CD14-positive monocyte (primary cell): ENCODE measurements around the gene CD36. TPM values are rescaled to one million over a fixed set of nuclear protein-coding genes. Genes with fewer than 3 reads are reported as not detected.

ENCODE experiments used
- DNase-seq, 3 donors: peaks; one replicate each; pipeline ENCODE4 v3.0.0-alpha.2; 2011 to 2022
- H2AFZ ChIP-seq: 2 replicates; pipeline ENCODE4 v1.6.0; 2012; ENCODE audit warnings: mild to moderate bottlenecking, low read depth, low read length, inconsistent platforms; ENCODE audit not compliant: insufficient read depth, poor library complexity, severe bottlenecking
- H3K27ac ChIP-seq, 2 donors: 1 replicate in 1 of 2; 2 replicates in 1 of 2; pipeline ENCODE4 v1.5.1; 2012 to 2013; ENCODE audit warnings: low read length in 2 of 2, control low read depth in 1 of 2, inconsistent platforms in 1 of 2, low read depth in 1 of 2, mild to moderate bottlenecking in 1 of 2
- H3K27me3 ChIP-seq, 2 donors: one replicate each; pipeline versions ENCODE4 v1.6.0 to v1.6.1; 2011 to 2013; ENCODE audit warnings: low read length in 2 of 2; ENCODE audit not compliant: control insufficient read depth in 2 of 2, insufficient read depth in 2 of 2
- H3K36me3 ChIP-seq, 2 donors: replicated peaks in 1 of 2; 1 replicate in 1 of 2; 2 replicates in 1 of 2; pipeline versions ENCODE4 v1.5.1 to v1.6.1; 2012 to 2013; ENCODE audit warnings: low read length in 2 of 2, control low read depth in 1 of 2, inconsistent platforms in 1 of 2, mild to moderate bottlenecking in 1 of 2; ENCODE audit not compliant: insufficient read depth in 2 of 2, control insufficient read depth in 1 of 2
- H3K4me1 ChIP-seq, 2 donors: 1 replicate in 1 of 2; 2 replicates in 1 of 2; pipeline versions ENCODE4 v1.5.1 to v1.6.1; 2012 to 2013; ENCODE audit warnings: low read length in 2 of 2, control low read depth in 1 of 2, inconsistent platforms in 1 of 2, mild to moderate bottlenecking in 1 of 2, moderate library complexity in 1 of 2; ENCODE audit not compliant: insufficient read depth in 2 of 2, control insufficient read depth in 1 of 2
- H3K4me2 ChIP-seq: replicated peaks from 2 replicates; pipeline ENCODE3; 2012; ENCODE audit warnings: low read length, moderate library complexity, mild to moderate bottlenecking; ENCODE audit not compliant: poor library complexity, severe bottlenecking; ENCODE audit errors: extremely low read depth
- H3K4me3 ChIP-seq, 3 experiments: fragments of 200-600 bp in 1 of 3; sonication (generic) in 1 of 3; replicated peaks in 1 of 3; 1 replicate in 2 of 3; 2 replicates in 1 of 3; pipeline ENCODE4 v1.5.1; 2011 to 2013; ENCODE audit warnings: low read length in 3 of 3, mild to moderate bottlenecking in 3 of 3, control low read depth in 2 of 3, low read depth in 2 of 3, inconsistent platforms in 1 of 3, moderate library complexity in 1 of 3
- H3K79me2 ChIP-seq: 2 replicates; pipeline ENCODE4 v1.6.0; 2012; ENCODE audit warnings: mild to moderate bottlenecking, control low read depth, inconsistent platforms, low read length, moderate library complexity; ENCODE audit not compliant: insufficient read depth
- H3K9ac ChIP-seq: 2 replicates; pipeline ENCODE4 v1.6.0; 2017; ENCODE audit warnings: low read length, mild to moderate bottlenecking; ENCODE audit not compliant: insufficient read depth, poor library complexity, severe bottlenecking
- H3K9me3 ChIP-seq, 2 donors: replicated peaks in 1 of 2; 1 replicate in 1 of 2; 2 replicates in 1 of 2; pipeline versions ENCODE4 v1.5.1 to v1.6.1; 2012 to 2013; ENCODE audit warnings: low read length in 2 of 2, control low read depth in 1 of 2; ENCODE audit not compliant: control insufficient read depth in 1 of 2, insufficient read depth in 1 of 2
- H4K20me1 ChIP-seq: 2 replicates; pipeline ENCODE4 v1.6.0; 2012; ENCODE audit warnings: mild to moderate bottlenecking, low read length, control low read depth, moderate library complexity; ENCODE audit not compliant: insufficient read depth
- H3K27ac Mint-ChIP-seq, 7 donors: one replicate each; pipeline ENCODE4 v1.8.0; 2020; ENCODE audit warnings: mild to moderate bottlenecking in 7 of 7, mixed read lengths in 7 of 7, moderate library complexity in 6 of 7, inconsistent platforms in 2 of 7
- H3K27me3 Mint-ChIP-seq, 3 donors: one replicate each; pipeline ENCODE4 v1.8.0; 2021 to 2022; ENCODE audit warnings: low read depth in 3 of 3, mild to moderate bottlenecking in 3 of 3, mixed read lengths in 3 of 3, moderate library complexity in 3 of 3, inconsistent platforms in 1 of 3
- H3K36me3 Mint-ChIP-seq, 2 donors: one replicate each; pipeline ENCODE4 v1.8.0; 2020; ENCODE audit warnings: mixed read lengths in 2 of 2, inconsistent platforms in 1 of 2, mild to moderate bottlenecking in 1 of 2
- H3K4me1 Mint-ChIP-seq: one replicate; pipeline ENCODE4 v1.8.0; 2020; ENCODE audit warnings: mild to moderate bottlenecking, mixed read lengths
- H3K4me3 Mint-ChIP-seq, 2 donors: one replicate each; pipeline ENCODE4 v1.8.0; 2020; ENCODE audit warnings: mild to moderate bottlenecking in 2 of 2, mixed read lengths in 2 of 2, moderate library complexity in 1 of 2
- H3K9me3 Mint-ChIP-seq, 7 donors: one replicate each; pipeline ENCODE4 v1.8.0; 2020 to 2022; ENCODE audit warnings: mixed read lengths in 7 of 7, mild to moderate bottlenecking in 6 of 7, moderate library complexity in 6 of 7, inconsistent platforms in 2 of 7
- WGBS: methylation state at CpG from one replicate; pipeline ENCODE4 v1.1.5; 2013; ENCODE audit warnings: missing lambda C conversion rate; ENCODE audit not compliant: insufficient coverage; 5-methylcytosine and 5-hydroxymethylcytosine counted together
- intact Hi-C, 2 donors: fragments of 100-400 bp; cut with micrococcal nuclease; formaldehyde crosslinking; loops; one replicate each; pipeline versions ENCODE4 v1.15.0 to v1.15.1; 2023
- polyA plus RNA-seq, 3 donors: library from polyadenylated mRNA; depleted of rRNA in 1 of 3; unstranded in 2 of 3; stranded (reverse) in 1 of 3; fragments of 300-500 nt in 2 of 3; fragments of >200 nt in 1 of 3; fragmentation: Illumina TruSeq in 2 of 3; gene quantifications; 1 replicate in 2 of 3; 2 replicates in 1 of 3; pipeline ENCODE4 v1.2.3, GENCODE V29; 2012 to 2021
- TF ChIP-seq, protein P1 (sequence below): fragments of 200-600 bp; IDR thresholded peaks from one replicate; pipeline ENCODE4 v1.8.0; 2022; ENCODE audit warnings: antibody characterized with exemption, mild to moderate bottlenecking

Gene CD36
- polyA plus RNA-seq, 3 donors: 735 to 1,210 (median 1,135) TPM

DNA sequence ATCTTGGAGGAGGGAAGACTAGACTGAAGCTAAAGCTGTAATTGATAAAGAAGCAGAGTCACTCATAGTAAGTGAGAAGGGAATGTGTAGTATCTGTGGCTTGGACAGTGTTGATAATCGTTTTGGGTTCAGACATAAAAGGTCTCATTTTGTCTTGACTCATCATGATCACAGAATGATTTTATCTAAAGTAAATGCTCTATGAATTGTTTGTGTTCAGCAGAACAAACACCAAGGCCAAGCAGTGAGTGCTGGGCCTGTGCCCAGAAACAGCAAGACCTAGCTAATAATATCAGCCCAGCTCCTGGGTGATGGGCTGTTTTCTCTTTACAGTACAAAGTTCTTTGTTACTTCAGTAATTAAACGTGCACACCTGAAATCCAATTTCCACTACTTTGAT, 26.7 kb upstream of the CD36 start:
- DNase-seq: no peak
- H3K9ac ChIP-seq: no peak overlapping the region
- Mint-ChIP-seq H3K9me3 (no peaks in the 10 kb centered on the region), H3K27ac (no peak overlapping the region), H3K36me3 (no peaks in the 10 kb centered on the region), H3K27me3 (peaks cover 0 to 2% (median 0%) of the 10 kb centered on the region in 3 donors), H3K4me1 (peaks cover 30% of the 10 kb centered on the region), H3K4me3 (no peak overlapping the region)
- H3K27me3 ChIP-seq: no peaks in the 10 kb centered on the region
- no peaks in the 10 kb centered on the region for H3K9me3 ChIP-seq
- peaks cover 14 to 29% of the 10 kb centered on the region in 2 donors for H3K4me1 ChIP-seq
- H3K4me2 ChIP-seq: no peak overlapping the region
- no peak overlapping the region for H3K27ac ChIP-seq
- no peak overlapping the region for H3K4me3 ChIP-seq
- no peaks in the 10 kb centered on the region for H4K20me1 ChIP-seq
- WGBS: no CpG with 5 or more reads among the region's 2 CpGs
- TF ChIP-seq, protein P1, sequence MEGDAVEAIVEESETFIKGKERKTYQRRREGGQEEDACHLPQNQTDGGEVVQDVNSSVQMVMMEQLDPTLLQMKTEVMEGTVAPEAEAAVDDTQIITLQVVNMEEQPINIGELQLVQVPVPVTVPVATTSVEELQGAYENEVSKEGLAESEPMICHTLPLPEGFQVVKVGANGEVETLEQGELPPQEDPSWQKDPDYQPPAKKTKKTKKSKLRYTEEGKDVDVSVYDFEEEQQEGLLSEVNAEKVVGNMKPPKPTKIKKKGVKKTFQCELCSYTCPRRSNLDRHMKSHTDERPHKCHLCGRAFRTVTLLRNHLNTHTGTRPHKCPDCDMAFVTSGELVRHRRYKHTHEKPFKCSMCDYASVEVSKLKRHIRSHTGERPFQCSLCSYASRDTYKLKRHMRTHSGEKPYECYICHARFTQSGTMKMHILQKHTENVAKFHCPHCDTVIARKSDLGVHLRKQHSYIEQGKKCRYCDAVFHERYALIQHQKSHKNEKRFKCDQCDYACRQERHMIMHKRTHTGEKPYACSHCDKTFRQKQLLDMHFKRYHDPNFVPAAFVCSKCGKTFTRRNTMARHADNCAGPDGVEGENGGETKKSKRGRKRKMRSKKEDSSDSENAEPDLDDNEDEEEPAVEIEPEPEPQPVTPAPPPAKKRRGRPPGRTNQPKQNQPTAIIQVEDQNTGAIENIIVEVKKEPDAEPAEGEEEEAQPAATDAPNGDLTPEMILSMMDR: no peak
- no peak overlapping the region for H2AFZ ChIP-seq
- no peaks in the 10 kb centered on the region for H3K36me3 ChIP-seq
- no peaks in the 10 kb centered on the region for H3K79me2 ChIP-seq
- intact Hi-C loops: no loop called here

DNA sequence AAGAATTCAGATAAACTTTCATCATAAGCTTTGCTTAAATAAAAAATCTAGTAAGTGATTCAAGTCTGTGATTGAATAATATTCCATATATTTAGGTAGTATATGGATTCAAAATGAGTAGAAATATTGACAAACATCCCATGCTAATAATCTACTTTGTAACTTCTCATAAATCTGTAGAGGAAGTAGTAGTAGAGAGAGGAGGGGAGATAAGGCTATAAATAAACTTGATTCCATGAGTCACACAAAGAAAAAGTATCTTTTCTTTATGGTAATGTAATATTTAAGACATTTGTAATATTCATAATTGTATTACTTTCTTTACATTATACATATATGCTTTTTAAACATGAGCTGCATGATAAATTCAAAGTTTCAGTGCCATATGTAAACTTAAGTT, 25.6 kb upstream of the CD36 start:
- Histone ChIP-seq H3K36me3 (no peaks in the 10 kb centered on the region), H4K20me1 (no peaks in the 10 kb centered on the region), H3K9me3 (no peaks in the 10 kb centered on the region), H3K4me1 (peaks cover 21 to 35% of the 10 kb centered on the region in 2 donors), H3K27ac (peak overlapping the region in 1 of 2 donors; percentile 24), H2AFZ (no peak overlapping the region), H3K4me2 (peak overlapping the region; percentile 8), H3K9ac (no peak overlapping the region), H3K4me3 (no peak overlapping the region), H3K27me3 (no peaks in the 10 kb centered on the region), H3K79me2 (no peaks in the 10 kb centered on the region)
- intact Hi-C loops: no loop called here
- TF ChIP-seq, protein P1: no peak
- H3K27me3 Mint-ChIP-seq: peaks cover 0 to 2% (median 0%) of the 10 kb centered on the region in 3 donors
- H3K27ac Mint-ChIP-seq: no peak overlapping the region
- H3K36me3 Mint-ChIP-seq: no peaks in the 10 kb centered on the region
- DNase-seq: peak in 2 of 3 donors; percentile 15 to 38
- H3K9me3 Mint-ChIP-seq: no peaks in the 10 kb centered on the region
- peaks cover 32% of the 10 kb centered on the region for H3K4me1 Mint-ChIP-seq
- no peak overlapping the region for H3K4me3 Mint-ChIP-seq
